ENCODE data around the gene DCP1B. TPM values are rescaled to one million over a fixed set of nuclear protein-coding genes. Genes with fewer than 3 reads are reported as not detected.
A peak's percentile ranks its signal among the peaks of the same experiment; 100 is the strongest.

The DCP1B gene
- total RNA-seq, 2 donors from 2014 or later: 9.6 to 10.8 TPM

GRCh38 chr12:1929985-1930802 lies 74.1 kb downstream of the DCP1B start:
- TF ChIP-seq CTCF (IDR thresholded peaks at IDR 0.05): no peak
- no peak overlapping the region for H3K4me3 ChIP-seq
- H3K9me3 ChIP-seq: no peaks in the 10 kb centered on the region
- H3K27me3 ChIP-seq: no peaks in the 10 kb centered on the region
- H3K9ac ChIP-seq (ENCODE audit: low read depth in 2 of 2, low read length in 2 of 2): peak overlapping the region in 1 of 2 donors; percentile 43
- H3K36me3 ChIP-seq: no peaks in the 10 kb centered on the region
- H3K27ac ChIP-seq: no peak overlapping the region
- intact Hi-C loops (cut with DNase I): loop anchor here (5.0 kb wide), 2 partner anchors 123 to 283 kb away; no protein-coding TSS in a partner anchor
- no peak for DNase-seq
- H3K4me1 ChIP-seq: no peaks in the 10 kb centered on the region

DNA sequence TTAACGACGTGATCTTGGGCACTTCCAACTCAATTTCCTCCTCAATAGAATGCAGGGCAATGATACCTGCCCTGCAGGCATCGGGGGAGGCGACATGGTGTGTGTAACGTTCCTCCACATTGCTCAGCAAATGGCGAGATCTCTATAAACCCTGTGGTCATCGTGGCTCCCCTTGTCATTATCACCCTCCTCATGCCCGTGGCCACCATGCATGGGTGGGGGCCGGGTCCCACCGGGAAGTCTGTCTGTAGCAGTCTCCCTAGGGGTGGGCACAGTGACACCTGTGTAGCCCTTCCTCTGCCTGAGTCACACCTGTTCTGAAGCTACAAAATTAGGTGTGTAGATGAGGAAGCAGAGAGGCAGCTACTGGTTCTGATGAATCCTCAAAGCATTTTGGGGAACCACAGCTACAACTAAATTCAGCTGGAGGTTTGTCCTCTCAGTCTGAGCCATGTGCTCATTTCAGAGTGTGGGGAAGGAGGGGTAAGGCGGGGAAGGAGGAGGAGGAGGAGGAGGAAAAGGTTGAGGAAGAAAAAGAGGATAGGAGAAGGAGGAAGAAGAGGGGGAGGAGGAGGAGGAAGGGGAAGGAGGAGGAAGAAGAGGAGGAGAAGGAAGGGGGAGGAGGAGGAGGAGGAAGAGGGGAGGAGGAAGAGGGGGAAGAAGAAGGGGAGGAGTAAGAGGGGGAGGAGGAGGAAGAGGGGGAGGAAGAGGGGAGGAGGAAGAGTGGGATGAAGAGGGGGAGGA lies 74.8 kb downstream of the DCP1B start:
- Histone ChIP-seq H3K4me3 (no peak overlapping the region), H3K4me1 (no peaks in the 10 kb centered on the region), H3K9ac (ENCODE audit: low read depth in 2 of 2, low read length in 2 of 2) (no peak overlapping the region), H3K36me3 (no peaks in the 10 kb centered on the region), H3K9me3 (no peaks in the 10 kb centered on the region), H3K27me3 (no peaks in the 10 kb centered on the region), H3K27ac (no peak overlapping the region)
- no peak for TF ChIP-seq CTCF (IDR thresholded peaks at IDR 0.05)
- peak; percentile 13 for DNase-seq
- intact Hi-C loops (cut with DNase I): loop anchor here (5.0 kb wide), 1 partner anchor 122 kb away; no protein-coding TSS in a partner anchor

- no peak for TF ChIP-seq CTCF (IDR thresholded peaks at IDR 0.05)
- intact Hi-C loops (cut with DNase I): loop anchor here (5.0 kb wide), 1 partner anchor 121 kb away; no protein-coding TSS in a partner anchor
- H3K4me3 ChIP-seq: no peak overlapping the region
- no peak overlapping the region for H3K9ac ChIP-seq (ENCODE audit: low read depth in 2 of 2, low read length in 2 of 2)
- no peaks in the 10 kb centered on the region for H3K9me3 ChIP-seq
- DNase-seq: peak; percentile 16
- H3K27ac ChIP-seq: no peak overlapping the region
- no peaks in the 10 kb centered on the region for H3K36me3 ChIP-seq
- H3K4me1 ChIP-seq: no peaks in the 10 kb centered on the region
- no peaks in the 10 kb centered on the region for H3K27me3 ChIP-seq
These were observed 75.7 kb downstream of the DCP1B start for GRCh38 chr12:1928439-1929121.

DNA sequence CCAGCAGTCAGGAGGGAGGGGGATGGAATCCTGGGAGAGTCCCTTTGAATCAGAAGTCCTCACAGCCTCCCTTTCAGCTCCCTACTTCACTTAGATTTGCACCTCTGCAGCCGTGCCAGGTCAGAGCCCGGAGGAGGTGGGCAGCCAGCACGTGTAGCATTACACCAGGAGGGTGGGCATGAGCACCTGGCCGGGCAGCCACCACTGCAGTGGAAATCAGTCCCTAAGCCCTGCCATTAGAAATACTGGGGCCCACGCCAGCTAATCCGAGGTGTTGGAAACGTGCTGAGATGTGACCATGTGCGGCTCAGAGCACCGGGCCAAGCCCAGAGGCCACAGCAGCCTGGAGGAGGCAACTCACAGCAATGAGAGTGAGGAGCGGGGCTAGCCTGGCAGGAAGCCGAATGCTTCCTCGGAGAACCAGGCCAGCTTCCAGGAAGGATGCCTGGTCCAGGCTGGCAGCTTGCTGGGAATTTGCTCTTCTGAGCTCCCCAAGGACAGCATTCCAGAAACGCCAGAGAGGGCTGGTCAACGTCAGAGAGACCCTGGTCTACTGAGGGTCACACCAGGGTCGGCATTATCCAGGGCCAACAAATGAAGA lies 76.4 kb downstream of the DCP1B start:
- intact Hi-C loops (cut with DNase I): loop anchor here (5.0 kb wide), 1 partner anchor 121 kb away; no protein-coding TSS in a partner anchor
- H3K4me3 ChIP-seq: no peak overlapping the region
- no peaks in the 10 kb centered on the region for H3K9me3 ChIP-seq
- H3K27ac ChIP-seq: no peak overlapping the region
- no peaks in the 10 kb centered on the region for H3K4me1 ChIP-seq
- no peaks in the 10 kb centered on the region for H3K27me3 ChIP-seq
- peak; percentile 15 for DNase-seq
- H3K9ac ChIP-seq (ENCODE audit: low read depth in 2 of 2, low read length in 2 of 2): no peak overlapping the region
- TF ChIP-seq CTCF (IDR thresholded peaks at IDR 0.05): no peak
- no peaks in the 10 kb centered on the region for H3K36me3 ChIP-seq
